HepG2 (cell line): ENCODE data around the gene TXNRD1. TPM values are rescaled to one million over a fixed set of nuclear protein-coding genes. Genes with fewer than 3 reads are reported as not detected.

Experiments
- CCDC6 ChIP-seq: sonication (generic); formaldehyde crosslinking; IDR thresholded peaks from 2 replicates; pipeline ENCODE4 v1.8.1; 2022; ENCODE audit warnings: mild to moderate bottlenecking, missing genetic modification reagents, moderate library complexity
- CHCHD3 ChIP-seq: sonication (generic); formaldehyde crosslinking; IDR thresholded peaks from 2 replicates; pipeline ENCODE4 v1.8.0; 2022; ENCODE audit warnings: mild to moderate bottlenecking, missing genetic modification reagents, moderate library complexity
- ELF3 ChIP-seq: IDR thresholded peaks from 2 replicates; pipeline ENCODE4 v1.6.1; 2016; ENCODE audit warnings: missing genetic modification reagents, missing compliant biosample characterization
- KMT2B ChIP-seq: IDR thresholded peaks from 2 replicates; pipeline ENCODE4 v1.6.1; 2016; ENCODE audit warnings: missing genetic modification reagents, missing compliant biosample characterization
- MAZ ChIP-seq, 2 experiments: sonication (generic) in 1 of 2; formaldehyde crosslinking in 1 of 2; IDR thresholded peaks; 2 replicates each; pipeline versions ENCODE4 v1.5.0 to v1.6.1; 2012 to 2020; ENCODE audit warnings: low read depth in 2 of 2, mild to moderate bottlenecking in 2 of 2, borderline replicate concordance in 1 of 2, improper control_type of control experiment in 1 of 2, low read length in 1 of 2, missing genetic modification reagents in 1 of 2, moderate library complexity in 1 of 2
- MBD4 ChIP-seq: IDR thresholded peaks from 2 replicates; pipeline ENCODE4 v1.6.1; 2012; ENCODE audit warnings: low read length, inconsistent platforms, borderline replicate concordance
- NFE2 ChIP-seq: sonication (generic); formaldehyde crosslinking; IDR thresholded peaks from 2 replicates; pipeline ENCODE4 v1.4.0; 2020; ENCODE audit warnings: missing genetic modification reagents
- SAP130 ChIP-seq: IDR thresholded peaks from 2 replicates; pipeline ENCODE4 v1.6.1; 2016; ENCODE audit warnings: low read depth
- SNAI1 ChIP-seq: sonication (generic); formaldehyde crosslinking; IDR thresholded peaks from 2 replicates; pipeline ENCODE4 v1.5.0; 2020; ENCODE audit warnings: mild to moderate bottlenecking, missing genetic modification reagents, borderline replicate concordance
- SP5 ChIP-seq: IDR thresholded peaks from 2 replicates; pipeline ENCODE4 v1.6.1; 2016; ENCODE audit warnings: low read depth, borderline replicate concordance
- TCF7L2 ChIP-seq: IDR thresholded peaks from 2 replicates; pipeline ENCODE4 v1.6.1; 2011; ENCODE audit warnings: mild to moderate bottlenecking, low read depth, low read length, moderate library complexity
- TGIF2 ChIP-seq: IDR thresholded peaks from 2 replicates; pipeline ENCODE4 v1.6.1; 2016; ENCODE audit warnings: control low read depth, missing compliant biosample characterization
- YEATS4 ChIP-seq: sonication (generic); formaldehyde crosslinking; IDR thresholded peaks from 2 replicates; pipeline ENCODE4 v1.4.0; 2020; ENCODE audit warnings: missing genetic modification reagents, borderline replicate concordance
- ZBTB7A ChIP-seq: sonication (generic); formaldehyde crosslinking; IDR thresholded peaks from 2 replicates; pipeline ENCODE4 v1.8.0; 2022; ENCODE audit warnings: mild to moderate bottlenecking, missing genetic modification reagents
- ZBTB7B ChIP-seq: sonication (generic); formaldehyde crosslinking; IDR thresholded peaks from 2 replicates; pipeline ENCODE4 v1.4.0; 2020; ENCODE audit warnings: missing genetic modification reagents
- ZMYM3 ChIP-seq: sonication (generic); formaldehyde crosslinking; IDR thresholded peaks from 2 replicates; pipeline ENCODE4 v1.5.1; 2020; ENCODE audit warnings: mild to moderate bottlenecking, missing genetic modification reagents
- ZNF446 ChIP-seq: sonication (generic); formaldehyde crosslinking; IDR thresholded peaks from 2 replicates; pipeline ENCODE4 v1.5.0; 2020; ENCODE audit warnings: mild to moderate bottlenecking, missing genetic modification reagents
- ZNF556 ChIP-seq: sonication (generic); formaldehyde crosslinking; IDR thresholded peaks from 2 replicates; pipeline ENCODE4 v1.4.0; 2020; ENCODE audit warnings: mild to moderate bottlenecking, missing genetic modification reagents, borderline replicate concordance
- ZNF558 ChIP-seq: sonication (generic); formaldehyde crosslinking; IDR thresholded peaks from 2 replicates; pipeline ENCODE4 v1.9.0; 2022; ENCODE audit warnings: mild to moderate bottlenecking, missing genetic modification reagents, borderline replicate concordance
- ZNF563 ChIP-seq: sonication (generic); formaldehyde crosslinking; IDR thresholded peaks from 2 replicates; pipeline ENCODE4 v1.8.0; 2022; ENCODE audit warnings: mild to moderate bottlenecking, moderate library complexity, missing genetic modification reagents
- polyA plus RNA-seq, 8 experiments: library from polyadenylated mRNA; depleted of rRNA in 3 of 8; stranded (reverse) in 7 of 8; unstranded in 1 of 8; fragments of >200 nt; fragmentation: Illumina TruSeq in 4 of 8; extraction: Trizol in 4 of 8; gene quantifications; 2 replicates each; pipeline versions ENCODE4 v1.2.1 to v1.2.3, GENCODE V29; 2011 to 2016; ENCODE audit warnings: low read depth in 4 of 8, missing spikeins in 1 of 8, mixed read lengths in 1 of 8; ENCODE audit not compliant: insufficient read depth in 1 of 8
- total RNA-seq, 5 experiments: library from RNA; depleted of rRNA; stranded (reverse); fragments of >200 nt; fragmentation: Illumina TruSeq; extraction: Trizol; gene quantifications; 2 replicates each; pipeline ENCODE4 v1.2.3, GENCODE V29; 2016; ENCODE audit warnings: low read depth in 1 of 5
- TF ChIP-seq, protein P1 (sequence below): sonication (generic); formaldehyde crosslinking; IDR thresholded peaks from 2 replicates; pipeline ENCODE4 v1.4.0; 2020; ENCODE audit warnings: missing genetic modification reagents, mild to moderate bottlenecking, borderline replicate concordance
- TF ChIP-seq, protein P2 (sequence below): sonication (generic); formaldehyde crosslinking; IDR thresholded peaks from 2 replicates; pipeline ENCODE4 v1.8.1; 2023; ENCODE audit warnings: mild to moderate bottlenecking, moderate library complexity, missing genetic modification reagents
- TF ChIP-seq, protein P3 (sequence below): sonication (generic); formaldehyde crosslinking; IDR thresholded peaks from 2 replicates; pipeline ENCODE4 v1.4.0; 2020; ENCODE audit warnings: low read depth, missing genetic modification reagents

Gene TXNRD1
- total and polyA plus RNA-seq, 2 of the 13 experiments (the other 11 are each of a cell fraction or from before 2014, with no cell fraction given) = 54.0 to 190 TPM

DNA sequence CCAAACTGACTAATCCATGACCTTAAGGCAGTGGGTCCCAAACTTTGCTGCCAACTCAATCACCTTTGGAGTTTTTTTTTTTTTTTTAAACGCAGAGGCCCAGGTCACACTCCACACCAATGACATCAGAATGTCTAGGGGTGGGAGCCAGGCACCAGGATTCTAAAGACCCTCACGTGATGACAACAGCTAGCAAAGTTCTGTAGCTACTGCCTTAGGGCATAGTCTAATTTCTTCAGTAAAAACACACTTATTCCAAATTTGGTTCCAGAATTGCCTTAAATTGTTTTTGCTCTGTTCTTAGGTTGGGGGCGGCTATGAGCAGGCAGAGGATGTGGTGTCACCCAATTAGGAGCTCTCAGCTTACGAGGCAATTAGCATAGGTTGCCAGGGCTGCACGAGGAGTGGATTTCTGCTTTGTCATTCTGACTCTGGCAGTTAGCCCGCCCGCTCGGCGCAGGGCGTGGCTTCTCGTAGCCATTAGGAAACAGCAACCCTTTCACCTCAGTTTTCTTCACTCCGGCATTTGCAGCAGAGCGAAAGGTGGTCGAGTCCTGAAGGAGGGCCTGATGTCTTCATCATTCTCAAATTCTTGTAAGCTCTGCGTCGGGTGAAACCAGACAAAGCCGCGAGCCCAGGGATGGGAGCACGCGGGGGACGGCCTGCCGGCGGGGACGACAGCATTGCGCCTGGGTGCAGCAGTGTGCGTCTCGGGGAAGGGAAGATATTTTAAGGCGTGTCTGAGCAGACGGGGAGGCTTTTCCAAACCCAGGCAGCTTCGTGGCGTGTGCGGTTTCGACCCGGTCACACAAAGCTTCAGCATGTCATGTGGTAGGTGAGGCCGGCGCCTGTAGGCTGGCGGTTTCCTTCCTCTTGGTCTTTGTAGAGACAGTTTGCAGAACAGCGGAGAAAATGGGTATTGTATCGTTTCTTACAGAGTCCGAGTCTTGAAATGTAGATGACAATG lies 71.2 kb downstream of the TXNRD1 start (continued):
- TF ChIP-seq SAP130 (CRISPR knock-in tag) = peak; percentile 96
- TF ChIP-seq, protein P1, sequence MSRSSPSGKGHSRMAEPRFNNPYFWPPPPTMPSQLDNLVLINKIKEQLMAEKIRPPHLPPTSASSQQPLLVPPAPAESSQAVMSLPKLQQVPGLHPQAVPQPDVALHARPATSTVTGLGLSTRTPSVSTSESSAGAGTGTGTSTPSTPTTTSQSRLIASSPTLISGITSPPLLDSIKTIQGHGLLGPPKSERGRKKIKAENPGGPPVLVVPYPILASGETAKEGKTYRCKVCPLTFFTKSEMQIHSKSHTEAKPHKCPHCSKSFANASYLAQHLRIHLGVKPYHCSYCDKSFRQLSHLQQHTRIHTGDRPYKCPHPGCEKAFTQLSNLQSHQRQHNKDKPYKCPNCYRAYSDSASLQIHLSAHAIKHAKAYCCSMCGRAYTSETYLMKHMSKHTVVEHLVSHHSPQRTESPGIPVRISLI (CRISPR knock-in tag) = peak; percentile 65; the same call in 1 of the 2 replicates
- 0 out of 2 replicates have a peak, but pooled peaks have one; percentile 42 for TF ChIP-seq ZBTB7B (CRISPR knock-in tag)
- peak; percentile 48; the same call in 1 of the 2 replicates for TF ChIP-seq ZNF556
- 0 out of 2 replicates have a peak, but pooled peaks have one; percentile 61 for TF ChIP-seq ZNF446 (CRISPR knock-in tag)
- peak; percentile 37; the same call in 1 of the 2 replicates for TF ChIP-seq YEATS4
- no peak; the same call in 1 of the 2 replicates for TF ChIP-seq CCDC6 (CRISPR knock-in tag)
- peak; percentile 50; the same call in 1 of the 2 replicates for TF ChIP-seq TGIF2
- TF ChIP-seq MAZ (IDR thresholded peaks at IDR 0.05; ENCODE audit: borderline replicate concordance, low read depth, low read length) = no peak; the same call in 1 of the 2 replicates
- TF ChIP-seq MAZ (CRISPR knock-in tag; IDR thresholded peaks at IDR 0.05; ENCODE audit: low read depth) = peak; percentile 29; the same call in 1 of the 2 replicates
- peak; percentile 88; the same call in 1 of the 2 replicates for TF ChIP-seq SNAI1 (CRISPR knock-in tag)
- peak; percentile 94 for TF ChIP-seq NFE2
- TF ChIP-seq ZNF558 (CRISPR knock-in tag) = peak; percentile 39; the same call in 1 of the 2 replicates
- TF ChIP-seq MBD4 = no peak
- no peak for TF ChIP-seq ELF3 (CRISPR knock-in tag)
- TF ChIP-seq, protein P2, sequence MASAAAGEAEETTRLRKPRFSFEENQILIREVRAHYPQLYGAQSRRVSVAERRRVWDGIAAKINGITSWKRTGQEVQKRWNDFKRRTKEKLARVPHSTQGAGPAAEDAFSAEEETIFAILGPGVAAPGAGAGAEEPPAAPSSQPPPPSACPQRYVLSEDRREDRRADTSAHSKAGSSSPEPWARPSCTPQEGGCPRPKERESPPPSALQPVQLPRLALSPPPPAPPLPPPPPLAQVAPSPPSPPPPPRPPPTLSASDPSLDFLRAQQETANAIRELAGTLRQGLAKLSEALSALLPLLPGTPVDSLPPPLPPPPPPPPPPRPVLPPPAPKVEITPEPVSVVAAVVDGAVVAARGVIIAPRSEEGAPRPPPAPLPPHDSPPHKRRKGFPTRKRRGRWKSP = peak; percentile 85
- TF ChIP-seq, protein P3, sequence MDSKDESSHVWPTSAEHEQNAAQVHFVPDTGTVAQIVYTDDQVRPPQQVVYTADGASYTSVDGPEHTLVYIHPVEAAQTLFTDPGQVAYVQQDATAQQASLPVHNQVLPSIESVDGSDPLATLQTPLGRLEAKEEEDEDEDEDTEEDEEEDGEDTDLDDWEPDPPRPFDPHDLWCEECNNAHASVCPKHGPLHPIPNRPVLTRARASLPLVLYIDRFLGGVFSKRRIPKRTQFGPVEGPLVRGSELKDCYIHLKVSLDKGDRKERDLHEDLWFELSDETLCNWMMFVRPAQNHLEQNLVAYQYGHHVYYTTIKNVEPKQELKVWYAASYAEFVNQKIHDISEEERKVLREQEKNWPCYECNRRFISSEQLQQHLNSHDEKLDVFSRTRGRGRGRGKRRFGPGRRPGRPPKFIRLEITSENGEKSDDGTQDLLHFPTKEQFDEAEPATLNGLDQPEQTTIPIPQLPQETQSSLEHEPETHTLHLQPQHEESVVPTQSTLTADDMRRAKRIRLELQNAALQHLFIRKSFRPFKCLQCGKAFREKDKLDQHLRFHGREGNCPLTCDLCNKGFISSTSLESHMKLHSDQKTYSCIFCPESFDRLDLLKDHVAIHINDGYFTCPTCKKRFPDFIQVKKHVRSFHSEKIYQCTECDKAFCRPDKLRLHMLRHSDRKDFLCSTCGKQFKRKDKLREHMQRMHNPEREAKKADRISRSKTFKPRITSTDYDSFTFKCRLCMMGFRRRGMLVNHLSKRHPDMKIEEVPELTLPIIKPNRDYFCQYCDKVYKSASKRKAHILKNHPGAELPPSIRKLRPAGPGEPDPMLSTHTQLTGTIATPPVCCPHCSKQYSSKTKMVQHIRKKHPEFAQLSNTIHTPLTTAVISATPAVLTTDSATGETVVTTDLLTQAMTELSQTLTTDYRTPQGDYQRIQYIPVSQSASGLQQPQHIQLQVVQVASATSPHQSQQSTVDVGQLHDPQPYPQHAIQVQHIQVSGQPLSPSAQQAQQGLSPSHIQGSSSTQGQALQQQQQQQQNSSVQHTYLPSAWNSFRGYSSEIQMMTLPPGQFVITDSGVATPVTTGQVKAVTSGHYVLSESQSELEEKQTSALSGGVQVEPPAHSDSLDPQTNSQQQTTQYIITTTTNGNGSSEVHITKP = 0 out of 2 replicates have a peak, but pooled peaks have one; percentile 31
- TF ChIP-seq SP5 (CRISPR knock-in tag) = 0 out of 2 replicates have a peak, but pooled peaks have one; percentile 57
- TF ChIP-seq KMT2B (CRISPR knock-in tag) = peak; percentile 47; the same call in 1 of the 2 replicates
- no peak for TF ChIP-seq ZMYM3
- TF ChIP-seq CHCHD3 (CRISPR knock-in tag) = no peak
- no peak for TF ChIP-seq TCF7L2
- TF ChIP-seq ZBTB7A = peak; percentile 60; the same call in 1 of the 2 replicates
- TF ChIP-seq ZNF563 (CRISPR knock-in tag) = peak; percentile 73; the same call in 1 of the 2 replicates
